Hematopoietic multipotent progenitor cell treated with erythropoietin and hydrocortisone succinate and interleukin-3 and kit ligand, for 4 days (in vitro differentiated cells): ENCODE results near the gene PNPLA5.
"Not testable (repeated sequence)": the region's sequence is repeated elsewhere in the genome, so short reads cannot be mapped to it uniquely, and the experiment has no call there.

Experiments
- DNase-seq: peaks from one replicate; pipeline ENCODE4 v3.0.0-alpha.2; 2015

PNPLA5 gene, protein sequence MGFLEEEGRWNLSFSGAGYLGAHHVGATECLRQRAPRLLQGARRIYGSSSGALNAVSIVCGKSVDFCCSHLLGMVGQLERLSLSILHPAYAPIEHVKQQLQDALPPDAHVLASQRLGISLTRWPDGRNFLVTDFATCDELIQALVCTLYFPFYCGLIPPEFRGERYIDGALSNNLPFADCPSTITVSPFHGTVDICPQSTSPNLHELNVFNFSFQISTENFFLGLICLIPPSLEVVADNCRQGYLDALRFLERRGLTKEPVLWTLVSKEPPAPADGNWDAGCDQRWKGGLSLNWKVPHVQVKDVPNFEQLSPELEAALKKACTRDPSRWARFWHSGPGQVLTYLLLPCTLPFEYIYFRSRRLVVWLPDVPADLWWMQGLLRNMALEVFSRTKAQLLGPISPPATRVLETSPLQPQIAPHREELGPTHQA

DNA sequence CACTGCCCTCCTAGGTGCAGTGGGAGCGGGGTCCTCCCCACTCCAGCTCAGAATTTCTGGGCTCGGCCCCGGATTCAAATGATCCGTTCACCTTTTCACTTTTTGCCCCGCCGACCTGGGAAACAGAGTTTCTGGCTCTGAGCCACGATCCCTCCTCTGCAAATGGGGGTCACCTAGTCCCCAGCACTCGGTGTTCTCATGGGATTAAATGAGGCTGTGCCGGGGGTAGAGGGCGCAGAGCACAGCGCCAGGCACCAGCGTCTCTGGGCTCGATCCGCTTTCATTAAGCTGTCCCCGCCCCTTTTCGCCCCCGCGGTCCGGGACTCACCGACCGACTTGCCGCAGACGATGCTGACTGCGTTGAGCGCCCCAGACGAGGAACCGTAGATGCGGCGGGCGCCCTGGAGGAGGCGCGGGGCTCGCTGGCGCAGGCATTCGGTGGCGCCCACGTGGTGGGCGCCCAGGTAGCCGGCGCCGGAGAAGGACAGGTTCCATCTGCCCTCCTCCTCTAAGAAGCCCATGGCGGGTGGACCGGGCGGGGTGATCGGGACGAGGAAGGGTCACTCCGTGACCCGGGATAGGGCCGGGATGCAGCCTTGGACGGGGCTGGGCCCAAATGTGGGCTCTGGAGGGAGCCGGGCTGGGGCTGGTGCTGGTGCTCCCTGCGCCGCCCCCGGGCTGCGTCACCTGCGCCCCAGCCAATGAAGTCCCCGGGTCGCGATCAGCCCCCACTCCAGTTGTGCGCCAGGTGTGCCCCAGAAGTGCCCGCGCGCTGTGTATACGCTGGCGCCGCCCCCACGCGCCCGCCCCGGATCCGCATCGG lies at the start of gene PNPLA5:
Gene PNPLA5, minus strand, starts transcription at position 654 of the 823 bp plus-strand sequence. Its CDS starts 133 bp downstream, at position 521.
- peak; percentile 18 for DNase-seq

DNA sequence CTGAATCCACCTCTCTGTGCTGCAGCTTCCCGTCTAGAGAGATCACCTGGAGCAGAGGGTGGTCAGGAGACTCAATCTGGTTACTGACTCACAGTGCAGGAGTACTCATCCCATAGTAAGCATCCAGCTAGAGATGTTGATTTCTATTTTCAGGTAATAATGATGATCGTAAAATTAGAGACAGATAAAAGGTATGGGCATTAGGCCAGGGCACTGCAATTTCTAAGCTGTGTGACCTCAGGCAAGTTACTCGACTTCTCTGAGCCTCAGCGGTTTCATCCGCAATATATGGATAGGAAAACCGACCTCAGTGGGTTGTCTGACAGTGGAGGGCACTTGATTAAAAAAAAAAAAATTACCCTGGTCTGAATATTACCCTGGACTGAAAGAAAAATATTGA lies 49.6 kb upstream of the PNPLA5 start:
- DNase-seq = no peak

DNA sequence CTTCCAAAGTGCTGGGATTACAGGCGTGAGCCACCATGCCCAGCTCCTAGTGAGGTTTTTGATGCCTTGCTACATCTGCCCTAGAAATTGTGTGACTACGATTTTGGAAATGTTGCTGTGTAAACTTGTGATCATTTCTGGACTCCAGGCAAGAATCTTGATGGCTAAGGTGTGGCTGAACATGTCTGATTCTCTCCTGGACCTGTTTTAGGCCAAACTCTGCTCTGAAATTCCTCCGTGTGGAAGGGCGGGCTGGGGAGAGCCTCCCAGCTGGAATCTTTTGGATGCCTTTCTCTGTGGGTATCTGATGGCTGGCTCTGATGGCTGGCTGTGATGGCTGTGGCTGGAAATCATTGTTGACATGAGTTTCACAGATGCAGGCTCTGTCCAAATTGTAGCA lies 40.0 kb upstream of the PNPLA5 start:
- no peak for DNase-seq

DNA sequence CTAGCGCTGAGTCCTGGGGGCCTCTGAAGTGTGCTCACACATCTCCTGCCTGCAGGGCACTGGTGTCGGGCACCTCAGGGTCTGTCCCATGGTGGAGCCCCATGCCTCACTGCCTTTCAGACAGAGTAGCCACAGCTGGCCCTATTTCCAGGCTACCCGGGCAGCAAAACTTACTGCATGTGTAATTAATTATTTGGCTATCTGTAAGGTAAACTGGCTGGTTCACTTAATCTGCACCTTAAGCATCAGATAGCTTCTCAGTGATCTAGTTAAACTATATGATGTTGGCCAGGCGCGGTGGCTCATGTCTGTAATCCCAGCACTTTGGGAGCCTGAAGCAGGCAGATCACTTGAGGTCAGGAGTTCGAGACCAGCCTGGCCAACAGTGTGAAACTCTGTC lies 37.1 kb upstream of the PNPLA5 start:
- no peak for DNase-seq

DNA sequence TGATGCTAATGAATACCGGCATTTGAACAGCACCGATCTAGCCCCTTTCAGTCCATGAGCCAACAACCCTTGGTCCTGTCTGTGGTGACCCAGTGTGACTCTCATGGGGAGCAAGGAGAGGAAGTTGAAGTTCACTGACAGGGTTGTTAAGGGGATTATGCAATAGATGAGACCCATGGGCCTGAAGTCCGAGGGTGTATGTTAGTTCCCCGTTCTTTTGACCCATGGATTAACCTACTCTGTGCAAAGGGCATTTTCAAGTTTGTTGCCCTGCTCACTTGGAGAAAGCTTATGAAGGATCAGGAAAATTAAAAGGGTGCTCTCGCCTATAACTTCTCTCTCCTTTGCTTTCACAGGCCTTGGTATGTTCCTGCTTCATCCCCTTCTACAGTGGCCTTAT lies 36.7 kb upstream of the PNPLA5 start:
- DNase-seq = peak; percentile 57

DNA sequence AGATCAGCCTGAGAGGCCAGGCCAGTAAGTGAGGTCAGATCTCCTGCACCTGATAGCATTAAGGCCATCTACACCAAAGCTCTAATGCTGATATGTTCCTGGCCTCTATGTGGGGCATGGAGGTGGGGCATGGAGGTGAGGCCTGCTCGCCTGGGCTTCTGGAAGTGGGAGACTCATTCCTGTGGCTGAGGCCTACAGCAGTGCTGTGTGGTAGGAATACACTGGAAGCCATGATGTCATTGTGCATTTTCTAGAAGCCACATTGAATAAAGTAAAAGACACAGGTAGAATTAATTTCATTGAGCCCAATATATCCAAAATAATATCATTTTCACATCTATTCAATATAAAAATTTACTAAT lies 34.5 kb upstream of the PNPLA5 start:
- DNase-seq = no peak

DNA sequence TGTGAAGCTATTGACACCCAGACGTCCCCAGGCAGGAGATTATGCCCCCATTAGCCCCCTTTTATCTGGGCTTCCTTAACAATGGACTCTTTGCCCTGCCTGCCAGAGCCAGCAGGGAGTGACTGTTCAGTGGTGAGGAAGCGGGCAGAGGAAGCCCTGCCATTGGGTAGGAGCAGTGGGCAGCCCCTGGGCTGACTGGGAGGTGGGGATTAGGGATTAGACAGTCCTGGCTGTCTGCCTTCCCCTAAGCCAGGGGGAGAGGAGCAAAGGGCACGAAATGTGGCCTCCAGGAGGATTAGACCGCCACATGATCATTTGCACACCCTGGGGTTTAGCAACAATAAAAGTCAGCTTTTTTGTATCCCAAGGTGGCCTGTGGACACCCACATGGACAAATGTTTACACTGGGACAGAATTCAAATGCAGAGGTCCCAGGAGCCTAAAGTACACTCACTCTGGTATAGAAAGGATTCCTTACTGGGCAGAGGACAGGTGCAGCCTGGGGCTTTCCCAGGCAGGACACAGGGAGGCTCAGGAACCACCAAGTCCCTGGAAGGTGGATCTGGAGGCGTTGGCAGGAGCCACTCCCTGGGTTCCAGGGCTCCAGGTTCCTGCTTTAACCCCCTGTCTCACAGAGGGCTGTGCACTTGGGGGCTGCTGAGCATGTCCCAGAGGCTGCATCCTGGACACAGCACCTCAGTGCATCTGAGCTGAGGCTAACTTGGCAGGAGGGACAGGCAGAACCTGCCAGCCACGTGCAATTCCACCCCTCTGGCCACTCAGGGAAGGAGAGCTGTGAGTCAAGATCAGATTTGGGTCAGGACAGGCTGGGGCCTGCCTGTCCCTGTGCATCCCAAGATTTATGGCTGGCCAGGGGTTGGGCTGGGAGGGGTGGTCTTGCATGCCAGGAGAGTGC lies 33.9 kb upstream of the PNPLA5 start:
- DNase-seq = no peak

DNA sequence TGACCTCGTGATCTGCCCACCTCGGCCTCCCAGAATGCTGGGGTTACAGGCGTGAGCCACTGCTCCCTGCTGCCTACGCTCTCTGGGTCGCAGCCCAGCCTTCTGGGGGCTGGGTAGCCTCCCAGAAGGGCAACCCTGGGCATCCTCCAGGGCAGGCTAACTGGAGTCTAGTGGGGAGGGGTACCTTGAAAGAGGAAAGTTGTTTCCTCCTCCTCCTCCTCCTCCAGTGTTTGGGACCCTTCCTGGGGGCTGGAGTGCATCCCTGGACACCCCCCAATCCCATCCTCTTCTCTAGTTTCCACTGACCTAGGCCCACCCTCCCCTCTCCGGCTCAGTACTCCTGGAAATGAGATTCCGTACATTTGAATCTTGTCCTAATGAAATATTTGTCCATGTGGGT lies 33.1 kb upstream of the PNPLA5 start:
- DNase-seq = no peak

DNA sequence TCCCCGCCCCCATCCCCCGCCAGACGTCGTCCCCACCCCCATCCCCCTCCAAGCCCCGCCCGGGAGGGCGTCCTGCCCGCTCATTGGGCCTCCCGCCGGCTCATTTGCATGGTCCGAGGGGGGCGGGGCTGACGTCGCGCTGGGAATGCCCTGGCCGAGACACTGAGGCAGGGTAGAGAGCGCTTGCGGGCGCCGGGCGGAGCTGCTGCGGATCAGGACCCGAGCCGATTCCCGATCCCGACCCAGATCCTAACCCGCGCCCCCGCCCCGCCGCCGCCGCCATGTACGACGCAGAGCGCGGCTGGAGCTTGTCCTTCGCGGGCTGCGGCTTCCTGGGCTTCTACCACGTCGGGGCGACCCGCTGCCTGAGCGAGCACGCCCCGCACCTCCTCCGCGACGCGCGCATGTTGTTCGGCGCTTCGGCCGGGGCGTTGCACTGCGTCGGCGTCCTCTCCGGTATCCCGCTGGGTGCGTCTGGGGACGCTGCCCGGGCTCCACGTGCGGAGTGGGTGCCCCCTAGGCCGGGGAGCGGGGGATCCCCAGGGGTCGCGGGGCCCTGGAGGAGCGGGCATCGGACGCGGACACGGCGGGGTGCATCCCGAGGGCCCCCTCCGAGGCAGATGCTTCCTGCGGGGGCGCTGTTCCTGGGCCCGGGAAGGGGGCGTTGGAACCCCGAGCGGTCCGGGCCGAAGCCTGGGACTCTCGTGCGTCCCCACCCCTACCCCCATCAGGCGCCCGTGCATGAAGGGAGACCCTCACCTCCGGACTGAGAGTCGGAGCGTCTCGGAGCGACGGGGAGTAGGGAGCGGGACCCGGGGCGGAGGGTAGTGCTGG lies 32.0 kb upstream of the PNPLA5 start, which contains the start of gene PNPLA3:
Gene PNPLA3, plus strand, starts transcription at position 175 of the 834 bp plus-strand sequence. Its CDS starts 107 bp downstream, at position 282.
- DNase-seq = peak; percentile 91

DNA sequence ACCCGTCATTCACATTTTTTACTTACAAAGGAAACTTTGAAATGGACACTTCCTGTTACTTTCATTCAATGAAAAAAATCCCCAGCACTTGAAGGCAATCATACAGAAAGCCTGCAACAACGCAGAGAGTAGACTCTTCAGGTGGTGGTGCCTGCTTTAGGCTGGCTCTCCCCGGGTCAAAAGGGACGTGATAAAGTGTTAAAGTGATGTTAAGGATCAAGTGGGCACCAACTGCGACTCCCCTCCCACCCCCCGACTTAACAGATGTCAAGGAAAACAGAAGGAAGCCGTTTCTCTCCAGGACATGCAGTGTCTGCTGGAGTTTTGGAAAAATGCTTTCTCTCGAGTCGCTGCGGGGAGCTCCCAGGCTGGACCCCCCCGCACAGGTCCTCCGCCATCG lies 31.4 kb upstream of the PNPLA5 start:
- peak; percentile 52 for DNase-seq

DNA sequence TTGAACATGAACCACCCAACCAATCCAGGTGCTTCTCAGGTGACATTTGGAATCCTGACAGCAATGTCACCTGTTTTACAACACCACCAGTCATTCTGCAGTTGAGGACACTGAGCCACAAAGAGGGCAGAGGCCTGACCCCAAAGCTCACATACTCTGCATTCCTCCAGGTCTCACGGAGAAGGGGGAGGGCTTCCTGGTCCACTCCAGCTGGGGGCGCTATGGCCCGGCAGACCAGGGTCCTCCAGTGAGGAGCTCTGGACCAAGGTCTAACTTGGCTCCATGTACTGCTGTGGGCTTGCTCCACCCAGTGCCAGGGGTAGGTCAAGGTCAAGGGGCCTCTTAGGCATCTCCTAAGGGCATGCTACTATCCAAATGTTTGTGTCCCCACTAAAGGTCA lies 30.3 kb upstream of the PNPLA5 start:
- DNase-seq = no peak

DNA sequence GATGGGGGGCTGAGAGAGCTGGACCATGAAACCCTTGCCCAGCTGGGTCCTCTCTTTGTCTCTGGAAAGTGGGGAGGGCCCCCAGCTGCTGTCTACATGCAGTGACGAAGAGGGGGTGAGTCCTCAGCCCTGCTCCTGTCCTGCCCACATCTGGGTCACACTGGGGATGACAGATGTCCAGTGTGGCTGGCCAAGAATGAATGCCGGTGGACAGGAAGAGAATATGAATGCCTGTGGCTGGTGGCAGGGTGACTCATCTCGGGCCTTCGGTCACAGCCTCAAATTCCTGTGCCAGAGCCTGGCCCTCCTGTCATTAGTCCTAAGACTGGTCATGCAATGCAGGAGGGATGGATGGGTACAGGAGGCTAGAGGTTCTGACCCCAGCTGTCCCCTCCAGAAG lies 29.6 kb upstream of the PNPLA5 start:
- DNase-seq = no peak

DNA sequence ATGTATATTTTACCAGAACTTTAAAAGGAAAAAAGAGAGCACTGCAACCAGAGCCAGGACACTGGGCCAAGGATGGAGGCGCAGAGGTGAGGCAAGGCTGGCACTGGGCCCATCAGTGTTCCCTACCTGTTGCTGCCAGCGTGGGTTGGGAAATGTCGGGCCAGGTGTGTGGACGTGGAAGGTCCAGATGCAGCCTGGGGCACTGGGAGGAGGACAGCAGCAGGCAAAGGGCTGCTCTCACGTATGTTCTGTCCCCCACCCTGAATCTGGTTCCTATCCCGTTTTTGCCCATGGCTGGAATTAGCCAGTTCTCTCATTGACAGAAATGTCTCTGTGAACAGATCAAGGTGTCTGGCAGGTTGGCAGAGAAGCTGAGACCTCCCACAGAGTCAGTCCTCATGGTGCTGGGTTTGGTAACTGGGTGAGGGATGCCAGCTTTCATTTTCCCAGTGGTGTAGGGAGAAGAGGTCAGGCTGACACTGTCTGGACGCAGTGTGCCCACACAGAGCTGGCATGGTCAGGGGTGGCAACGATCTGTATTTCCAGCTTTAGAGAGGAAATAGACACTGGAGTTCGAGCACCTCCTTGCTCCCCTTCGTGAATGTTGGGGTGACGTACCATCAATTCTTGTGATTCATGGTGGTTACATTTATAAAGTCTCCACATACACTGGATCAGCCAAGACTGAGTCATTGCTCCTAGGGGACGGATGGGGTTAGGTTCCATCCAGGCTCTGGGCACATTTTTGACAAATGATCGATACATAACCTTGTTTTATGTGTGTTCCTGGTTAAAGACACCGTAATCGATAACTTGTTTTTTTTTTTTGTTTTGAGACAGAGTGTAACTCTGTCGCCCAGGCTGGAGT lies 27.5 kb upstream of the PNPLA5 start:
- no peak for DNase-seq

DNA sequence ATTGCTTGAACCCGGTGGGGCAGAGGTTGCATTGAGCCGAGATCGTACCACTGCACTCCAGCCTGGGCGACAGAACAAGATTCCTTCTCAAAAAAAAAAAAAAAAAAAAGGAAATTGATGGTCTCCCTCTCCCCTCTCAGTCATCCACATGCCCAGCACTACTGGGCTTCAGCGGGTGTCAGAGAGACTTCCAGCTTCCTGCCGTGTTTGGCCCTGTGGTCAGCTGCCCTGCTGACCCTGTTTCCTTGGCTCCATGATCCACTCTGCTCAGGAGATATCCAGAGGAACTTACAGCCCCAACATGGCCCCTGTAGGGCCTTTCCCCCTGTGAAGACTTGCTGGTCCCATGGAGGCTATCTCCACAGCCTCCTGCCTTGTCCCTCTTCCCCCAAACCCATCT lies 25.7 kb upstream of the PNPLA5 start:
- no peak for DNase-seq

DNA sequence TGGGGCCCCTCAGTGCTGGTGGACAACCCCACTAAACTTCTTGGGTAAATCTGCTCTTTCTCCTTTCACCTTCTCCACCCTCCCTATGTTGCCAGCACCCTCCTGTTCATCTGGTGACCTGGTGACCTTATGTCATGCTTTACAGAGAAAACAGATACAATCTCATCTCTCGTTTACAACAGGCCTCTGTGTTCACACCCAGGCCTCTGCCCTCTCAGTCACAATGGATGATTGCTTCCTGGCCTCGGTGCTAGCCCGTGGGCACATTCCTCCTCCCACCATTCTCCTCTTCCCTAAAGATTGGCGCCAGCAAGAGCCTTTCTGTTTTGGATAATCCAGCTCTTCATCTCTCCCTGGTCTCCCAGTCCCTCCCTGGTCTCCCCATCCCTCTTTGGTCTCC lies 19.5 kb upstream of the PNPLA5 start:
- DNase-seq = no peak

DNA sequence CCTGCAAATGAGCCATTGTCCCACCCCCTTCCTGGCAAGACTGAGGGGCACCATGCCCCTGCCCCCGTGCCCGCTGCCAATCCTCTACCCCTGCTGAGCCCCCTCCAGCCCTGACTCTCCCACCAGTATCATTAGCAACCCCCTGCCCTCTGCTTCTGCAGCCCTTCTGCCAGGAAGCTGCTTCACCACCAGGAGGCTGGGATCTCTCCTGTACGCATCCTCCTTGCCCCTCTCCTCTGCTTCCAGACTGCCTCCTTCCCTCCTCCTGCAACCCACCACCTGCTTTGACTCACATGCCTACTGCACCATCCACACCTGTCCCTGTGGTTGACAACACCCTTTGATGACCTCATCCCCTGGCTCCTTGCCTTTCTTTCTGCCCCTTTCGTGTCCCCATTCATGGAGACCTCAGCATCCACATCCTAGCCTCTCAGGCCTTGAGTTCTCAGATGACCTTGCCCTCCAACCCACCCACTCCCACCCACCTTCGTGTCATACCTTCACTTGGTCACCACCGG lies 18.4 kb upstream of the PNPLA5 start:
- DNase-seq = no peak

DNA sequence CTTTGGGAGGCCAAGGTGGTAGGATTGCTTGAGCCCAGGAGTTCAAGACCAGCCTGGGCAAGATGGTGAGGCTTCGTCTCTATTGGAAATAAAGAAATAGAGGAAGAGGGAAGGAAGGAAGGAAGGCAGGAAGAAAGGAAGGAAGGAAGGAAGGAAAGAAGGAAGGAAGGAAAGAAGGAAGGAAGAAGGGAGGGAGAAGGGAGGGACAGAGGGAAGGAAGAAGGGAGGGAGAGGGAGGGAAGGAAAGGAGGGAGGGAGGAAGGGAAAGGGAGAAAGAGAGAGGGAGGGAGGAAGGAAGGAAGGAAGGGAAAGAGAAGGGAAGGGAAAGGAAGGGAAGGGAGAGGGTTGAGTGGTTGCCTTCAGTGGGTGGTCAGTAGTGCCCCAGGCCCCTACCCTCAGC lies 17.9 kb upstream of the PNPLA5 start:
- no peak for DNase-seq

DNA sequence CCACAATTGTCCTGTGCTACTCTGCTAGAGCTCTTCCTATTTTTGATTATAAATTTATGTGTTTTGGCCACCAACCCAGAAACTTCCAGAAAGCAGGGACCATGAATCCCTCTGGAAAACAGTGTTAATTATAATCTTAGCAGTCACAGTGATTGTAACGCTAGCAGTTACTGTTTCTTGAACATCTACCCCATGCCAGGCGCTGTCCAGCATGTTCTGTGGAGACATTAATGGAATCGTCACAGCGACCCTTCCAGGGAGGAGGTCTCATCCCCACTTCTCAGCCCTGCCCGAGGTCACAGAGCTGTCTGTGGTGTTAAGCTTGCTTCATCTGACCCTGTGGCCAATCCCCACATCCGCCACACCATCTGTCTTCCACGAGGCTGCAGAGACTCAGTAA lies 13.9 kb upstream of the PNPLA5 start:
- no peak for DNase-seq

DNA sequence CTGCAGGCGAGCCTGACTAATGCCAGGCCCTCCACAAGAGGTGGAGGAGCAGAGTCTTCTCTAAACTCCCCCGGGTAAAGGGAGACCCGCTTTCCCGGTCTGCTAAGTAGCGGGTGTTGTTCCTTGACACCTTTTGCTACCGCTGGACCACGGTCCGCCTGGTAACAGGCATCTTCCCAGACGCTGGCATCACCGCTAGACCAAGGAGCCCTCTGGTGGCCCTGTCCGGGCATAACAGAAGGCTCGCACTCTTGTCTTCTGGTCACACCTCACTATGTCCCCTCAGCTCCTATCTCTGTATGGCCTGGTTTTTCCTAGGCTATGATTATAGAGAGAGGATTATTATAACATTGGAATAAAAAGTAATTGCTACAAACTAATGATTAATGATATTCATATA lies 12.6 kb upstream of the PNPLA5 start:
- not testable (repeated sequence) for DNase-seq

DNA sequence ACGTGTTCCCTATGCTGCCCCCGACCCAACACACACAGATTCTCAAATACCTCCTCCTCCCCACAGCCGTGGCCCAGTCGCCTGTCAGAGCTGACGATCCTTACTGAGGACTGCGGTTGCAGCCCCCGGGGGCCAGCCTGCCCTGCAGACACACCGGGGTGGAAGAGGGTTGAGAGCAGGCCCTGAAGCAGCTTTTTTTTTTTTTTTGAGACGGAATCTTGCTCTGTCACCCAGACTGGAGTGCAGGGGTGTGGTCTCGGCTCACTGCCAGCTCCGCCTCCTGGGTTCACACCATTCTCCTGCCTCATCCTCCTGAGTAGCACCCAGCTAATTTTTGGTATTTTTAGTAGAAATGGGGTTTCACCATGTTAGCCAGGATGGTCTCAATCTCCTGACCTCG lies 11.2 kb upstream of the PNPLA5 start:
- DNase-seq = not testable (repeated sequence)
